ENCODE data around the gene SLC38A3.
"Not testable (repeated sequence)": the region's sequence is repeated elsewhere in the genome, so short reads cannot be mapped to it uniquely, and the experiment has no call there.

DNA sequence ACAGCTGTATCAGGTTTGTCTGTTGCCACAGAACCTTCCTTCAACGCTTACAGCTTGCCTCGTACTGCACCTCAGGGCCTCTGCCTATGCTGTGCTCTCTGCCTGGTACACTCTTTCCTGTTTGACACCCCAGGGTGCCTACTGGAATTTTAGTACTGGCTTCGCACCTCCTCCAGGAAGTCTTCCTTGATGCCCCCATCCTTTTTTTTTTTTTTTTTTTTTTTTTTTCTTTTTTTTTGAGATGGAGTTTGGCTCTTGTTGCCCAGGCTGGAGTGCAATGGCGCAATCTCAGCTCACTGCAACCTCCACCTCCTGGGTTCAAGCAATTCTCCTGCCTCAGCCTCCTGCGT, 6.3 kb downstream of the SLC38A3 start:
- TF ChIP-seq, protein P1, sequence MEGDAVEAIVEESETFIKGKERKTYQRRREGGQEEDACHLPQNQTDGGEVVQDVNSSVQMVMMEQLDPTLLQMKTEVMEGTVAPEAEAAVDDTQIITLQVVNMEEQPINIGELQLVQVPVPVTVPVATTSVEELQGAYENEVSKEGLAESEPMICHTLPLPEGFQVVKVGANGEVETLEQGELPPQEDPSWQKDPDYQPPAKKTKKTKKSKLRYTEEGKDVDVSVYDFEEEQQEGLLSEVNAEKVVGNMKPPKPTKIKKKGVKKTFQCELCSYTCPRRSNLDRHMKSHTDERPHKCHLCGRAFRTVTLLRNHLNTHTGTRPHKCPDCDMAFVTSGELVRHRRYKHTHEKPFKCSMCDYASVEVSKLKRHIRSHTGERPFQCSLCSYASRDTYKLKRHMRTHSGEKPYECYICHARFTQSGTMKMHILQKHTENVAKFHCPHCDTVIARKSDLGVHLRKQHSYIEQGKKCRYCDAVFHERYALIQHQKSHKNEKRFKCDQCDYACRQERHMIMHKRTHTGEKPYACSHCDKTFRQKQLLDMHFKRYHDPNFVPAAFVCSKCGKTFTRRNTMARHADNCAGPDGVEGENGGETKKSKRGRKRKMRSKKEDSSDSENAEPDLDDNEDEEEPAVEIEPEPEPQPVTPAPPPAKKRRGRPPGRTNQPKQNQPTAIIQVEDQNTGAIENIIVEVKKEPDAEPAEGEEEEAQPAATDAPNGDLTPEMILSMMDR (IDR thresholded peaks at IDR 0.05 in 4 of 5, conservative IDR thresholded peaks at IDR 0.05 in 1 of 5): not testable (repeated sequence)
- not testable (repeated sequence) for TF ChIP-seq POLR2A (IDR thresholded peaks at IDR 0.05)

Measured in gastrocnemius medialis (tissue), 4 donors.